ENCODE measurements around the gene ZDHHC8.

GRCh38 chr22:20154602-20155187 is 23.1 kb downstream of the ZDHHC8 start:
- TF ChIP-seq CTCF (IDR thresholded peaks at IDR 0.05; ENCODE audit: low read depth, low read length) (peak; percentile 18), POLR2A (IDR thresholded peaks at IDR 0.05; ENCODE audit: extremely low read depth, insufficient read length) (no peak), MYC (IDR thresholded peaks at IDR 0.05; ENCODE audit: low read depth, low read length) (no peak)
- TF ChIP-seq, protein P1, sequence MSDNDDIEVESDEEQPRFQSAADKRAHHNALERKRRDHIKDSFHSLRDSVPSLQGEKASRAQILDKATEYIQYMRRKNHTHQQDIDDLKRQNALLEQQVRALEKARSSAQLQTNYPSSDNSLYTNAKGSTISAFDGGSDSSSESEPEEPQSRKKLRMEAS (IDR thresholded peaks at IDR 0.05; ENCODE audit: low read depth, low read length) = no peak
